NCI-H1092 treated with DMSO at 0.1 percent for 48 hours (cell line): ENCODE results near the gene RAB35.

Experiments
- DNase-seq: peaks from one replicate; lab custom pipeline; 2025; lab: John Stamatoyannopoulos, UW

The RAB35 gene

DNA sequence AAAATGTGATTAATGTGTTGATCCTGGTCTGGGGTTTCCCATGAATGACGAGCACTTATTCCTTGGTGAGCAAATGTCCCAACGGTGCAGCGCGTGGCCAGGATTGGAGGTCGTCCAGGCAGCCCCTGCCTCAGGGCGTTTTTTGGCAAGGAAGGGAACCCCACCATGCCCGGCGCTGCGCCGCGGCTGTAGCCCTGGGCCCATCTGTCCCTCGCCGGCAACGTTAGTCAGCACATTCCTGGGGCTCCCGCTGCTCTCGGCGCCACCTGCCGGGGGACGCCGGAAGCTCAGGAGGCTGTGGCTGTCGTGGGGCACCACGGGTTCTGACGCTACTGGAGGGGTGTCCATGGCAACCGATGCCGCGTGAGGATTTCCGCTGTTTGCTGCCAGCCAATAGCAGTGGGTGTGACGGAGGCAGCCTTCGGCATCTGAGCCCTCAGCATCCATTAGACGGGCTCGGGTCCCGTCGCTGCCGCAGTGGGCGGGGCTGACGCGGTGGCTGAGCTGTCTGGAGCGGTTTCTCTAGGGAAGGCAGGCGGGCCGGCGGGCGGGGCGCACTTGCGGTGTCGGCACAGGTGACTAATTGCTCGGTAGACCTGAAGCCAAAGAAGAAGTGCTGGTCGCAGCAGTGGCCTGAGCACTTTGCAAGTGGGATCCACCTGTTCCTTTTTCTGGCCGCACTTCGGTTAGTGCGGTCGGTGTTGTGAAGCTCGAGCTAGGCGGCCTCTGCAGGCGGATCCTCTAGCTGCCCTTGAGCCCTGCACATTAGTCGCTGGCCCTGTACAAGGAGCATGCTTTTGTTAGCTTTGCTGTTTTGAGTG is 29.5 kb downstream of the RAB35 start:
- peak; percentile 97 for DNase-seq

DNA sequence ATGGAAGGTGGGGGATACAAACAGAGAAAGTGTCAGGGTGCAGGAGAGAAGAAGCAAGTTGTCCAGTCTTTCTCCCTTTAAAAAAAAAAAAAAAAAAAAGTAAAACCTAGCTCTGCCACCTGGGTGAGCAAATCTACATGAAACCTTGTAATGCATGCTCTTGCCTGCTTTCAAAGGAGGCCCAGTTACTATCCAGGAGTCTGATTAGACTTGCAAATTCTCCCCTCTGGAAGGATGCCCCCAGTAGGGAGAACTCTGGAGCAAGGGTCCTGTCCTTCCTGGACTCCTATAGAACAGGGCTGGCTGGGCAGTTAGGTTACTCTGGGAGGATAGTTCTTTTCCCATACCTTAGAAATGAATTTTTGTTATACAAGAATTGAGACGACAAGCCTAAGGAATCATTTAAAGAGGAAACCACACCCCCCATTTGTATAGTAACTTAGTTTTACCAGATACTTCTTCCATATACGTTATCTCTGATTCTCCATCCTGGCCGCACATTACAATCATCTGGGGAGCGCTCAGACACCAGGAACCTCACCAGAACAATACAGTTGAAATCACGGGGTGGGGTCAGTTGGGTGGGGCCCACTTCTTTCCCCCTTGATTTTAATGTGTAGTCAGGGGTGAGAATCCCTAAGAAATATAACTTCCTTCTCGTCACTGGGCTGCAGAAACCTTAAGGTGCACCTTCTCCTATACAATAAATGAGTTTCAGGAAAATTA is 30.5 kb downstream of the RAB35 start:
- no peak for DNase-seq

DNA sequence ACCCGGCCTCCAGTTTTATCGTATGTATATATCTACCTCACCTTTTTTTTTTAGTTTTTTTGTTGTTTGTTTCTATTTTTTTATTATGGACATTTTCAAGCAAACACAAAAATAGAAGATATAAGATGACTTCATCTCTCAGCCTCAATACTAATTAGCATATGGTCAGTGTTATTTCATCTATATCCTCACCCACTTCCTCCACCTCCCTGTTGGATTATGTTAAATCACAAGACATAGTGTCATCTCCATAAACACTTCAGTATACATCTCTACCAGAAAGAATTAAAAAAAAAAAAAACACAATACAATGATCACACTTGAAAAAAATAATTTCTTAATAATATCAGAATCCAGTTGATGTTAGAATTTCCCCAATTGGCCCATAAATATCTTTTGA is 34.9 kb downstream of the RAB35 start:
- no peak for DNase-seq

DNA sequence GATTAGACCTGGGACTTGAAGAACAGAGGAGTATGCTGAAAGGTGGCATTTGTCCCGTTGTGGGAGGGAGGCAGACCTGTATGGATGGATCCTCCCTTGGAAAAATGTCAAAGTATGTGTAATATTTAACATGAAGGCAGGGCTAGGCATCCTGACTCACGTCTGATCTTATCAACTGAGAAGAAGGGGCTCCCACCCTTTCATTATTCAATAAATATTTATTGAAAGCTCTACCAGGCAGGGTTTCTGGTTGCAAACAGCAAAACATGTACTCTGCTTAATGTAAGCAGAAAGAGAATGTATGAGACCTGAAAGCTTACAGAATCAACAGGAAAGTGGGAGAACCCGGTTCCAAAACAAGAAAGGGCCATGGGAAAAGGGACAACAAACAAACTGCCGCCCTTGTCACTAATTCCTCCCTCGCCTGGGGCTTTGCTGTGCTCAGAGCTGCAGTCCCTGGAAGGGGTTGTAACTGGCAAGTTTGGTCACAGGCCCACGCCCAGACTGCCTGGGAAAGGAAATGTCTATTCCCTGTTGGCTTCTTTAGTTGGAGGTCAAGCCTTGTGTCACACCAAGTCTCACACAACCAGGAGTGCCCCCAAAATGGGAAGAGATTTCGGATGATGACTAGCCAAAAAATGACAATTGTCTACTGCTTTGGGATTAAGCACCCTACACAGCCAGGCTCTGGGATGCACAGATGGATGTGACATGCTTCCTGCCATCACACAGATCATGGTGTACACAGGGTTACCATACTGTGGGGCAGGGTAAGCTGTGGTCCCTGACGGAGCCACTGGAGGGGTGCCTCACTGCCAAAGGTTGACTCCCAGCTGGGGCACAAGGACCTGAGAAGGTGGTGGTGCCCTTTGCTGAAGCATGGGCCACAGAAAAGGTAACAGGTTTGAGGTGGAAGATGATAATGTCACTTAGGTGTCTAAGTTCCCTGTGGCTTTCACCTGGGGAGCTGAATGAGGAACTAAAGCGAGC is 36.8 kb downstream of the RAB35 start:
- DNase-seq: no peak

DNA sequence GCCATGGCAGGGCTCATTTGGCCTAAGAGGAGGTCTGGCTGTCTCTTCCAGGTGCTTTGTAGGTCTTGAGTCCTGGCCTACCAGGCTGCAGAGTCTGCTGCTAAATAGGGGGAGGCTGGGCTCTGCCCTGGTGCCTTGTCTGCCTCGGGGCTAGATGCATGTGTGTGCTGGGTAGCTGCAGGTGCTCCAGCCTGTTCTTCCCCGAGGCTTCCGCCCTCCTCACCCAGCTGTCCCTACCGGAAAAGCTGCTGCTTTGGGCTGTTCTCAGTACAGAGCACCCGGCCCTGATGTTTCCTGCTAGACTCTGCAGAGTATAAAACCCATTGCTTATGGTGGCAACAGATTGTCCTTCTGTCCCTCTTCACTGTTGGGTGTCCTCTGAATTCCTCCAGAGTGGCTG is 37.7 kb downstream of the RAB35 start:
- DNase-seq: no peak

DNA sequence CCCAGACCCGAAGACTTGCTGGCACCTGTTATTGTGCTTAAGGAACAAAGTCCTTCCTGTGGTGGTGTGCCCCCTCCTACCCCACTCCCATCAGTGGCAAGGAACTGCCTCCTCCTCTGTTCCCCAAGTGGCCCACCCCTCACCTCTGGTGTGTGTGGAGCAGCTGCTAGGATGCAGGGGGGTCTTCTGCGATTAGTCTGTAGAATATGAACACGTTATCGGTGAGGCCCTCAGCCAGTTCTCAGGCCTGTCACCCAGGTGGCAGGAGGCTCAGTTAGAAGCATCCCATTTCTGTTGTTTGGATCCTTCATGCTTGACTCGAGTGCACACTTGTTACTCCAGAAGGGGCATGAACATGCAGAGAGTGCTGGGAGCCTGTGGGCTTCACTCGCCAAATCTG is 39.3 kb downstream of the RAB35 start:
- DNase-seq: no peak

DNA sequence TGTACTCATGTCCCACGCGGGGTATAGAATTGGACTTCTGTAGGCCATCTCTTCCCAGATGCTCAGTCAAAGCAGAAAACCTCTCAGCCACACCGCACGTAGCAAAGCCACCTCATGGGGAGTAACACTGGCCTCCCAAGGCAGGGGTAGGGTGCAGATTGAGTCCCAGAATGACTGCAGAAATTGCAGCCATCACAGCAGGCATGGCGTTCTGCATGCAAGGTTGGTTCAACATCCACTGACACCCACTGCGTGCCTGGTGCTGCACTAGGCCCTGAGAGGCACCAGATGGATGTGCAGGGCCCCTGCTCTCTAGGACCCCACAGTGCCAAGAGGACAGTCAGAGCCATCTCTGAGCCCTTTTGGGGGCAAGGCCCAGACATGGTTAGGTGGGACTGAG is 39.9 kb downstream of the RAB35 start:
- DNase-seq: no peak

DNA sequence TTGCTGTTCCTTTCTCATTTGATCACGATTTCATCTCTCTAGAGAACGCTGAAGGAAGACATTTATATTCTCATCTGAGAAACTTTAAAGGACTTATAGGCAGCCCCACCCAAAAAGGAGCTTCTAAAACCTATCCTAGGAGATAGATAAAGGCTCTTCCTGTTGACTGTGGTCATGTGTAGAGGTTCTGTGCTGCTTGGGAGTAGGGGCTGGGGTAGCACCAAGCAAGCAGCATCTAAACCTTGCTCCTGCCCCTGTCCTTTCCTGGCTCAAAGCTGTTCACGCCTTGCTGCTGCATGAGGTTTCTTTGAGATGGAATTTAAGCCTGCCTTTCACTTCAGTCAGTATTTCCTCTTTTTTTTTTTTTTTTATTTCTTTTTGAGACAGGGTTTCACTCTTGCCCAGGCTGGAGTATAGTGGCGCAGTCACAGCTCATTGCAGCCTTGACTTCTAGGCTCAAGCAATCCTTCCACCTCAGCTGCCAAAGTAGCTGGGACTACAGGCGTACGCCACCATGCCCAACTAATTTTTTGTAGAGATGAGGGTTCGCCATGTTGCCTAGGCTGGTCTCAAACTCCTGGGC is 41.4 kb downstream of the RAB35 start:
- no peak for DNase-seq

DNA sequence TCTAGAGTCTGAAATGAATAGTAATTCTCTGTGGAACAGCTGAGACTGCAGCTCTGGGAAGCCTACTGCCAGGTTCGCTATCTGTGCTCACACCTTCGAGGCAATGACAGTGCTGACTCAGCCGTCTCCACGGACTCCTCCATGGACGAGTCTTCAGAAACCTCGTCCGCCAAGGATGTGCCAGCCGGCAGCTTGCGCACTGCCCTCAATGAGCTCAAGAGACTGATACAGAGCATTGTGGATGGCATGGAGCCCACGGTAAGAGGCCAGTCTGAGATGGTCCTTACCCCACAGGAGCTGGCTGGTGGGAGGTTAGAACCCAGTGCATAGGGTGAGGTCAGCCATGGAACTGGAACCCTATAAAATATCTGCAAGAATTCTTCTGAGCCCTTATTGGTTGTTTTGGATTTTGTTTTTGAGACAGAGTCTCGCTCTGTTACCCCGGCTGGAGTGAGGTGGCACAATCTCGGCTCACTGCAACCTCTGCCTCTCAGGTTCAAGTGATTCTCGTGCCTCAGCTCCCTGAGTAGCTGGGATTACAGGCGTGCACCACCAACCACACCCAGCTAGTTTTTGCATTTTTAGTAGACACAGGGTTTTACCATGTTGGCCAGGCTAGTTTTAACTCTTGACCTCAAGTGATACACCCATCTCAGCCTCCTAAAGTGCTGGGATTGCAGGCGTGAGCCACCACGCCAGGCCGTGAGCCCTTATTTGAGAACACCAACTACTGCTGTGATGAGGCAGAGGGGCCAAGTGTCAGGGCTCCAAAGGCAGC is 43.9 kb downstream of the RAB35 start:
- no peak for DNase-seq

DNA sequence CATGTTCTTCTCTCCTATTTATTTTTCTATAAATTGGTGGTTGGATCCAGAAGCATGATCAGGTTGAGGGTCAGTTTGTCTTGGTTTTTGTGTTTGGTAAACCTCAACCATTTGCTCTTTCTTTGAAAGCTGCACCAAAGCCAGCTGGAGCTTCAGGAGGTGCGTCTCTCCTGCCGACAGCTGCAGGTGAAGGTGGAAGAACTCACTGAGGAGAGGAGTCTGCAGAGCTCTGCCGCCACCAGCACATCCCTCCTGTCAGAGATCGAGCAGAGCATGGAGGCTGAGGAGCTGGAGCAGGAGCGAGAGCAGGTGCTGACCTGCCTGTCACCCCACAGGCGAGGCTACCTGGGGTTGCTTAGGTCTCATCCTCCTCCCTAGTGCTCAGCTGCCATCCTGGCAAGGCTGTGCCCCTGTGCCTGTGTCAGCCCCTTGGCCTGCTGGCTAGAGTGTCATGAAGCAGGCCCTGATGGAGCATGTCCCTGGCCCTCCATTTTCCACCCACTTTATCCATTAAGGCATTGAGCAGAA is 45.0 kb downstream of the RAB35 start:
- no peak for DNase-seq

DNA sequence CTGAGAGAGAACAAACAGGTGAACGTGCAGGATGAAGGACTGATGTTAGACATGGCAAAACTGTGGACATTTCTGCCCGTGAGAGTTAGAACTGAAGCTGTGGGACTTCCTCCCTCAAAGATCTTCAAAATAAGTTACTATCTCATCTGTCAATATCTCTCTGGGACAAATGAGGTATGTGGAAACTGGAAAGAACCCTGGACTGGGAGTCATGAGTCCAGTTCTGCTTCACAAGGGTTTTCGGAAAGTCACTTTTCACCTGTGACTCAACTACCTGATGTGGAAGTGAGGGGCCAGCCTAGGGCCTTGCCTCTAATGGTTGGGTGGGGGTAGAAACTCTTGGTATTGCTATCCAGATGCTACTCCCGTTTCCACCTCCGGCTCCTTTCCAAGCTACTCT is 47.3 kb downstream of the RAB35 start:
- no peak for DNase-seq

DNA sequence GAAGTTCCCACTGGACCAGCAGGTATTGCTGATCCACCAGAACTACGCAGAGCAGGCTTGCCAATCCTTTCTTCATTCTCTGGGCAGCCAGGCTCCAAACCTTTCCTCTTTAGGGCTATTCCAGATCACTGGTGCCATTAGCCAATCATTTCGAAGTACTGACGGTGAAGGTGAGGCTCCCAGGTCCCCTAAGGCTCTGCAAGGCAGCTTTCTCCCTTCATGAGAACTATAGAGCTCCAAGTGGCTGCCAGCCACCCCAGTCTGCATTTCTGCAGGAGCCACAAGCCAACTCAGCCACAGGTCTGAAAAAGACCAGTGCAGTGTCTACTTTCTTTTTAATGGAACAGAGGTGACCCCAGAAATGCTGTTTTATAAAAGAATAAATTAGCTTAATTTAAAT is 48.7 kb downstream of the RAB35 start:
- DNase-seq: no peak

DNA sequence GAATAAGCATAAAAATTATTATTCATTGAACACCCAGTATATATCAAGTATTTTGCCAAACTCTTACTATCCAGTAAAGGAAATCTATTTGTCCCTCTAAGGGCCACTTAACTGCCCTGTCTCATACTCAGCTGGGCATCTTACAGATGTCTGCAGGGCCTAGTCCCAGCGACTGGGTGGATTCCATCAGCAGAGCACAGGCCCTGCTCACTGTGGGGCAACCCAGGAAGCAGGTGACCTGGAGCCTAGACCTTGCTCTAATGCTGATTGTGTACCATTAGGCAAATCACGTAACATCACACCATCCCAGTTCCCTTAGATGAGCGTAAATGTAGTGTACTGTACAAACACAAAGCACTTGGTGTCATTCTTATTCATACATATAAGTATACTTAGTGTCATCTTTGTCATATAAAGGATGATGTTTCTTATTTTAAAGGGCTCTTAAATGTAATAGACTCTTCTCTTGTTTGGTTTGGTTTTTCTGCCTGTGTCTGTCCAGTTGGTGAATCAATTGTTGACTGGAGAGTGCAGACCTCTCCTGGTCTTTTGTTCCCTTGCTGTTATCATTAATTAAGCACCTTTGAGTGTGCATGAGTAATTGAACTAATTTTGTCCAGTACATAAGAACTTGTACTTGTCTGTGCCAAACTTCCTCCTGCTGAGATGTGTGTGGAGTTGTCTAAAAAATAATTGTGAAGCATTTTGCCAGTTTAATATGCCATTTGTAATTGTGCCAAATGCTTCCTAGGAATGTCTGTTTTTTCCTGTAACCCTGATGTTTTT is 49.3 kb downstream of the RAB35 start:
- no peak for DNase-seq

DNA sequence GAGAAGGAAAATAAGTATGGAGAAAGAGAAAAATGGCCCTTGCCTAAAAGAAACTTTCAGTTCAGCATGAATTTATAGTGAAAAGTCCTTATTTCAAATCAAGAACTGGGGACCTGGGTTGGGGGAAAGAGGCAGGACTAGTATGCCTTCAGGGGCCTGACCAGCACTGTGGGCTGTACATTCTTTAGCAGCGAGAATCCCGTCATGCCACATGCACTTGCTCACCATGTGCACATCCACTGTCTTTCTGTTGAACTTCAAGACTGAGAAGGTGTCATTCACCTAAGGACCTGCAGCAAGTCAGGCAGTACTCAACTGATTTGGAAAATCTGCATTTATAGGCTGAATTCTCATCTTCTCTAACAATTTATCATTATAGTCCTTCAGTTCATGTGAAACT is 50.2 kb downstream of the RAB35 start:
- no peak for DNase-seq

DNA sequence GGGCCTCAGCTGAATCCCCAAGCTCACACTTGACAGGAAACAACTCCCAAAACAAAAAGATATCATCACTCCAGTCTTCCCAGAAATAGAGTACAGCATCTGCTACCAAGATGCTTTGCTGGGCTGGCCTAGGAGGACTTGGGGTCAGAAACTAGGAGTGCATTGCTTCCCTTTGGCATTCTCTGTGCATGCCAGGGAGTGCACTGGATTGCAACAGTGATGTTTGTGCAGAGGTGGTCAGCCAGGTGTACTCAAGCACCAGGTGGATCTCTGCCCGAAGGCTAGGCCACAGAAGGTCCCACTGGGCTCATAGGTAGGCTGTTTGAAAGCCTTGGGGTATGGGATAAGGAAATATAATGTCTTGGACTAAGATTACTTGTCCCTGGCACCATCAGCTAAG is 51.1 kb downstream of the RAB35 start:
- no peak for DNase-seq

DNA sequence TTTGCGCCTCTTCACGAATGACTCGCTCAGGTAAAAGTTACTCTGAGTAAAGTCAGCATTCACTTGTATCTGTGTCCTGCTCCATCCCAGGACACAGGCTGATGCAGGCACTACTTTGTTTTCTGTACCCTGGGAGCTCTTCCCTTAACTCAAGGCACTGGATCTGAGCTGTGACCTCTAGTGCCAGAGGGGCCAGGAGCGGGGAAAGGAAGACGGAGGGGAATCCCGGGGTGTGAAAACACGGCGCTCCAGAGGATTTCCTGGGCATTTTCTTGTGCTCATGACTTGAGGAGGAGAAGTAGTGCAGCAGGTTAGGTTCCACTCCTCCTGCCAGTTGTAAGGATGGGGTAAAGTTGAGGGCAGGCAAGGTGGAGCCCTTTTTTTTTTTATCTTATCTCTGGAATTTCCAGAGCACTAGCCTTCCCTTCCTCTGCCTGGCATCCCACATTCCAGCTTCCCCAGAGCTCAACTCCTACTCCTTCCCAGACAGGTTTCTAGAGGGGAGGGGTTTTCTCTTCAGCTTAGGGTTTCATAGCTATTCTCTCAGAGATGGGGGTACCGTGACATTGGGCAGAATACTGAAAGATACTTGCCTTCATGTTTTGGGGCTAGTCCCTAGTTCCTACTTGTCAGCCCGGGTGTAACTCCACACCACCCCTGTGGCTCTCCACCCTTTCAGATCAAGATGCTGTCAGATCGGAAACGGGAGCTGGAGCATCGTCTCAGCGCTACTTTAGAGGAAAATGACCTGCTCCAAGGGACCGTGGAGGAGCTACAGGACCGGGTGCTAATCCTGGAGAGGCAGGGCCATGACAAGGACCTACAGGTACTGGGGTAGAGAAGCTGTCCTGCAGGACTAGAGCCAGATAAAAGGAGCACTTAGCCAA is 52.3 kb downstream of the RAB35 start:
- no peak for DNase-seq

DNA sequence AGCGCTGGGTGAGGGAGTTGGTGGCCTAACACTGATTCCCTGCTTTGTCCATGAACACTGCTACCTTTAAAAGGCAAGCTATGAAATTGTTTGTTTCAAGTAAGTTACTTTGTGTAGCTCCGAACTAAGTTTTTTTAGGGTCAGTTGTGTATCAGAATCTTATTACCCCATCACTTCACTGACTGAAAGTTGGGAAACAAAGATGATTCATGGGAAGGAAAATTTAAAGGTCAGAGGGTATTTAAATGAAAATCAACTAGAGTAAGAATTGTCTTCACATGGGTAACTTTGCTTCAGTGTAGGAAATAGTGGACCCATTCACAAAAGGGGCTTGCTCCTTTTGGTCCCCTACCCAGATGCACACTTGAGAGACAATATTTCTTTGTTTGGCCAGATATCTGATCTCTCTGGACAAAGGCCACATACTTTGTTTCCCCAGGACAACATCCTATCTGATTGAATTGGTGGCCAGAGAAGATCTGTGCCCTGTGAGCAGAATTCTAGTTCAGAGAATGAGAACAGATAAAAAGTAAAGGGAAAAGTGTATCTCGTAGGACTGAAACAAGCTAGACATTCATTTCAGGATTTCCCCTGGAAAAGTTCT is 53.5 kb downstream of the RAB35 start:
- no peak for DNase-seq

DNA sequence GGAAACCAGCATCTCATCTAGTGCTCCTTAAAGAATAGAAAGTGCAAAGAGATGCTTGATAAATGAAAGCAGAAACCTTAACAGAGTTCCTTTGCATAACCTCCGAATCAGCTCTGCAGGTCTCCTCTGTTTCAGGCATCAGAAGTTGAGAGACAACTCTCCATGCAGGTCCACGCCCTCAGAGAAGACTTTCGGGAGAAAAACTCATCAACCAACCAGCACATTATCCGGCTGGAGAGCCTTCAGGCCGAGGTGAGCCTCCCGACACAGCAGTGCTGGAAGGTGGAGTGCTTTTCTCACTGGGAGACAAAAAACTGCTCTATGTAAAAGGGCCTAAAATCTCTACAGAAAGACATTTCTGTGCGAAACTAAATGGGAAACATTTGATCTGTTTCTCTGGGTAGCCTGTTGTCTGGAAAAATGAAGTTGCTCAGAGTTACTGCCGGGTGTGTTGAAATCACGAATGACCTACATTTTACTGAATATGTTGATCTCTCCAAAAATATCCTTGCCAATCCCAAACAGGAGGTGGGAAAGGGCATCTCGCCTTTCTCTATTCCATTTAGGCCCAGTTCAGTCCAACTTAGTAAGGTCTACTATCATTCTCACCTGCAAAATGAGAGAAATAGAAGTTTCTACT is 54.9 kb downstream of the RAB35 start:
- DNase-seq: no peak
